GM18861 (cell line): ENCODE measurements around the gene CPNE5.

Source experiments
- ATAC-seq: cut with Tn5 transposase; IDR thresholded peaks from one replicate; pipeline ENCODE4 v1.9.1; 2021; ENCODE audit not compliant: unreplicated experiment

The CPNE5 gene

GRCh38 chr6:36836111-36837021, 2.9 kb downstream of the CPNE5 start:
- ATAC-seq, result no peak

- ATAC-seq, result no peak
These were observed 4.5 kb downstream of the CPNE5 start for GRCh38 chr6:36834576-36835341.

GRCh38 chr6:36833182-36833789, 6.0 kb downstream of the CPNE5 start:
- no peak for ATAC-seq

- ATAC-seq, result no peak
These were observed 6.9 kb downstream of the CPNE5 start for GRCh38 chr6:36832313-36832712.

- ATAC-seq, result no peak
These were observed 8.7 kb downstream of the CPNE5 start for GRCh38 chr6:36830577-36830976.

GRCh38 chr6:36829919-36830544, 9.2 kb downstream of the CPNE5 start:
- no peak for ATAC-seq

GRCh38 chr6:36827261-36828079, 11.8 kb downstream of the CPNE5 start:
- no peak for ATAC-seq

- ATAC-seq, result no peak
These were observed 12.6 kb downstream of the CPNE5 start for GRCh38 chr6:36826520-36827227.

GRCh38 chr6:36825994-36826393, 13.2 kb downstream of the CPNE5 start:
- ATAC-seq, result no peak

- ATAC-seq, result no peak
These were observed 13.8 kb downstream of the CPNE5 start for GRCh38 chr6:36825452-36825851.

GRCh38 chr6:36824253-36824652, 15.0 kb downstream of the CPNE5 start:
- ATAC-seq, result no peak

- no peak for ATAC-seq
These were observed 15.7 kb downstream of the CPNE5 start for GRCh38 chr6:36823421-36824096.

- no peak for ATAC-seq
These were observed 16.6 kb downstream of the CPNE5 start for GRCh38 chr6:36822506-36823269.

GRCh38 chr6:36821581-36822335, 17.5 kb downstream of the CPNE5 start:
- no peak for ATAC-seq

GRCh38 chr6:36820700-36821580, 18.3 kb downstream of the CPNE5 start:
- ATAC-seq, result no peak

- ATAC-seq, result no peak
These were observed 20.5 kb downstream of the CPNE5 start for GRCh38 chr6:36818756-36819155.

- ATAC-seq, result no peak
These were observed 21.4 kb downstream of the CPNE5 start for GRCh38 chr6:36817847-36818246.
